Mesenchymal stem cell (in vitro differentiated cells and primary cell): Measurements from ENCODE around the gene IL1F10.

Experiments
- DNase-seq: peaks from one replicate; pipeline ENCODE4 v3.0.0-alpha.2; 2013
- H2AFZ ChIP-seq: one replicate; pipeline ENCODE4 v1.6.1; 2013; ENCODE audit warnings: low read depth, mild to moderate bottlenecking, control low read depth, inconsistent platforms, low read length, moderate library complexity
- H2AK5ac ChIP-seq: 2 replicates; pipeline ENCODE4 v1.6.1; 2013; ENCODE audit warnings: low read length, moderate library complexity, mild to moderate bottlenecking, inconsistent platforms; ENCODE audit not compliant: severe bottlenecking
- H2BK120ac ChIP-seq: one replicate; pipeline ENCODE4 v1.6.1; 2013; ENCODE audit warnings: low read depth, mild to moderate bottlenecking, inconsistent platforms, low read length, moderate library complexity
- H2BK12ac ChIP-seq, 2 experiments: one replicate each; pipeline ENCODE4 v1.6.1; 2013; ENCODE audit warnings: inconsistent platforms in 2 of 2, low read length in 2 of 2, mild to moderate bottlenecking in 2 of 2, moderate library complexity in 2 of 2, control low read depth in 1 of 2
- H2BK15ac ChIP-seq: one replicate; pipeline ENCODE4 v1.6.1; 2013; ENCODE audit warnings: mild to moderate bottlenecking, low read depth, inconsistent platforms; ENCODE audit not compliant: poor library complexity, severe bottlenecking
- H2BK5ac ChIP-seq: 2 replicates; pipeline ENCODE4 v1.6.1; 2013; ENCODE audit warnings: low read depth, mild to moderate bottlenecking, low read length, control low read depth, inconsistent platforms; ENCODE audit not compliant: poor library complexity, severe bottlenecking
- H3K14ac ChIP-seq, 2 experiments: one replicate each; pipeline ENCODE4 v1.6.1; 2013; ENCODE audit warnings: inconsistent platforms in 2 of 2, low read length in 2 of 2, control low read depth in 1 of 2, mild to moderate bottlenecking in 1 of 2, moderate library complexity in 1 of 2
- H3K18ac ChIP-seq, 2 experiments: one replicate each; pipeline ENCODE4 v1.6.1; 2013; ENCODE audit warnings: inconsistent platforms in 2 of 2, low read length in 2 of 2, control low read depth in 1 of 2, low read depth in 1 of 2, mild to moderate bottlenecking in 1 of 2
- H3K23ac ChIP-seq, 2 experiments: one replicate each; pipeline ENCODE4 v1.6.1; 2013; ENCODE audit warnings: inconsistent platforms in 2 of 2, low read length in 2 of 2, mild to moderate bottlenecking in 2 of 2, moderate library complexity in 2 of 2, control low read depth in 1 of 2
- H3K27ac ChIP-seq: 2 replicates; pipeline ENCODE4 v1.5.1; 2013; ENCODE audit warnings: mild to moderate bottlenecking, moderate library complexity, low read length, control low read depth, inconsistent platforms; ENCODE audit not compliant: poor library complexity, severe bottlenecking
- H3K27me3 ChIP-seq, 2 experiments: 2 replicates each; pipeline versions ENCODE4 v1.6.1 to v1.7.0; 2013; ENCODE audit warnings: low read length in 2 of 2, mild to moderate bottlenecking in 2 of 2, moderate library complexity in 2 of 2, control low read depth in 1 of 2, inconsistent platforms in 1 of 2; ENCODE audit not compliant: control insufficient read depth in 1 of 2, insufficient read depth in 1 of 2
- H3K36me3 ChIP-seq, 2 experiments: 2 replicates each; pipeline versions ENCODE4 v1.6.1 to v1.7.0; 2013; ENCODE audit warnings: low read length in 2 of 2, control low read depth in 1 of 2, inconsistent platforms in 1 of 2, low read depth in 1 of 2, mild to moderate bottlenecking in 1 of 2; ENCODE audit not compliant: insufficient read depth in 2 of 2, control insufficient read depth in 1 of 2
- H3K4ac ChIP-seq, 2 experiments: one replicate each; pipeline ENCODE4 v1.6.1; 2013; ENCODE audit warnings: inconsistent platforms in 2 of 2, low read length in 2 of 2, mild to moderate bottlenecking in 2 of 2, moderate library complexity in 2 of 2, control low read depth in 1 of 2, low read depth in 1 of 2
- H3K4me1 ChIP-seq: 2 replicates; pipeline ENCODE4 v1.6.1; 2013; ENCODE audit warnings: low read depth, low read length, control low read depth; ENCODE audit not compliant: control insufficient read depth, insufficient read depth
- H3K4me2 ChIP-seq: 2 replicates; pipeline ENCODE4 v1.6.1; 2013; ENCODE audit warnings: low read length, mild to moderate bottlenecking, inconsistent platforms; ENCODE audit not compliant: poor library complexity, severe bottlenecking
- H3K4me3 ChIP-seq, 2 experiments: 2 replicates each; pipeline versions ENCODE4 v1.5.1 to v1.7.0; 2013; ENCODE audit warnings: low read length in 2 of 2, mild to moderate bottlenecking in 2 of 2, control low read depth in 1 of 2, low read depth in 1 of 2; ENCODE audit not compliant: insufficient read depth in 1 of 2
- H3K79me1 ChIP-seq: replicated peaks from 2 replicates; pipeline ENCODE4 v1.6.1; 2013; ENCODE audit warnings: mild to moderate bottlenecking, control low read depth, low read length, inconsistent platforms; ENCODE audit not compliant: poor library complexity, severe bottlenecking
- H3K9ac ChIP-seq: 2 replicates; pipeline ENCODE4 v1.7.0; 2013; ENCODE audit warnings: mild to moderate bottlenecking, low read length, moderate library complexity
- H3K9me3 ChIP-seq: 2 replicates; pipeline ENCODE4 v1.7.0; 2013; ENCODE audit warnings: mild to moderate bottlenecking, low read length; ENCODE audit not compliant: control insufficient read depth
- H4K8ac ChIP-seq: one replicate; pipeline ENCODE4 v1.6.1; 2013; ENCODE audit warnings: inconsistent platforms, mild to moderate bottlenecking, low read length, moderate library complexity
- H4K91ac ChIP-seq: one replicate; pipeline ENCODE4 v1.6.1; 2013; ENCODE audit warnings: mild to moderate bottlenecking, low read length, inconsistent platforms
- WGBS: methylation state at CpG from one replicate; pipeline ENCODE4 v1.1.7; 2013; ENCODE audit warnings: mixed read lengths; 5-methylcytosine and 5-hydroxymethylcytosine counted together

The IL1F10 gene

GRCh38 chr2:113111823-113112287 lies 44.1 kb downstream of the IL1F10 start:
- Histone ChIP-seq H3K27me3 (peaks cover 0 to 54% of the 10 kb centered on the region in 2 experiments), H3K27ac (no peak overlapping the region), H2AK5ac (no peak overlapping the region), H3K4me1 (peaks cover under 1% of the 10 kb centered on the region), H3K23ac (no peak overlapping the region), H3K4me3 (no peak overlapping the region), H2AFZ (no peak overlapping the region), H3K9me3 (no peaks in the 10 kb centered on the region), H2BK5ac (no peak overlapping the region), H3K79me1 (no peaks in the 10 kb centered on the region), H2BK15ac (no peak overlapping the region), H3K36me3 (no peaks in the 10 kb centered on the region), H4K8ac (no peak overlapping the region), H3K9ac (no peak overlapping the region), H2BK120ac (no peak overlapping the region), H3K4ac (no peak overlapping the region), H2BK12ac (no peak overlapping the region), H3K14ac (no peak overlapping the region), H4K91ac (no peak overlapping the region), H3K4me2 (no peak overlapping the region), H3K18ac (no peak overlapping the region)
- 78% methylated on average over 3 of the region's 6 CpGs for WGBS
- no peak for DNase-seq

- H3K4ac ChIP-seq, result no peak overlapping the region
These were observed 44.7 kb downstream of the IL1F10 start for GRCh38 chr2:113112441-113112840.

GRCh38 chr2:113112871-113113270 lies 45.1 kb downstream of the IL1F10 start:
- 91% methylated on average over 6 of the region's 6 CpGs for WGBS
- no peak overlapping the region for H3K18ac ChIP-seq

More at GRCh38 chr2:113112441-113112840, 44.7 kb downstream of the IL1F10 start:
- no peak overlapping the region for H3K27ac ChIP-seq
- H3K18ac ChIP-seq, result no peak overlapping the region
- no peak overlapping the region for H3K4me2 ChIP-seq
- no peak for DNase-seq
- no peak overlapping the region for H4K8ac ChIP-seq
- no peak overlapping the region for H2BK12ac ChIP-seq
- no peak overlapping the region for H3K9ac ChIP-seq
- H3K79me1 ChIP-seq, result no peaks in the 10 kb centered on the region
- no peaks in the 10 kb centered on the region for H3K9me3 ChIP-seq
- no peak overlapping the region for H2AK5ac ChIP-seq
- no peak overlapping the region for H2BK120ac ChIP-seq
- H2AFZ ChIP-seq, result no peak overlapping the region
- no peak overlapping the region for H2BK15ac ChIP-seq
- no peaks in the 10 kb centered on the region for H3K36me3 ChIP-seq
- peaks cover 0 to 57% of the 10 kb centered on the region in 2 experiments for H3K27me3 ChIP-seq
- H3K4me3 ChIP-seq, result no peak overlapping the region
- no peak overlapping the region for H3K23ac ChIP-seq
- H4K91ac ChIP-seq, result no peak overlapping the region
- no peak overlapping the region for H3K14ac ChIP-seq
- H3K4me1 ChIP-seq, result peaks cover 2% of the 10 kb centered on the region
- no peak overlapping the region for H2BK5ac ChIP-seq
- WGBS, result 84% methylated on average over 5 of the region's 8 CpGs

GRCh38 chr2:113113807-113114206 lies 46.0 kb downstream of the IL1F10 start:
- no peak overlapping the region for H4K8ac ChIP-seq
- H2BK120ac ChIP-seq, result no peak overlapping the region
- no peak overlapping the region for H2AK5ac ChIP-seq
- no peak overlapping the region for H3K4ac ChIP-seq
- H2BK15ac ChIP-seq, result no peak overlapping the region
- 54% methylated on average over 3 of the region's 3 CpGs for WGBS
- H4K91ac ChIP-seq, result no peak overlapping the region
- no peak overlapping the region for H2BK12ac ChIP-seq
- H3K27me3 ChIP-seq, result peaks cover 0 to 63% of the 10 kb centered on the region in 2 experiments
- no peak overlapping the region for H3K14ac ChIP-seq
- no peaks in the 10 kb centered on the region for H3K36me3 ChIP-seq
- no peak overlapping the region for H2AFZ ChIP-seq
- H3K27ac ChIP-seq, result no peak overlapping the region
- no peaks in the 10 kb centered on the region for H3K9me3 ChIP-seq
- H3K4me2 ChIP-seq, result no peak overlapping the region
- no peaks in the 10 kb centered on the region for H3K79me1 ChIP-seq
- no peak overlapping the region for H3K18ac ChIP-seq
- H3K9ac ChIP-seq, result no peak overlapping the region
- no peak for DNase-seq
- no peak overlapping the region for H2BK5ac ChIP-seq
- peaks cover 3% of the 10 kb centered on the region for H3K4me1 ChIP-seq
- no peak overlapping the region for H3K23ac ChIP-seq
- no peak overlapping the region for H3K4me3 ChIP-seq

More at GRCh38 chr2:113112871-113113270, 45.1 kb downstream of the IL1F10 start:
- no peak overlapping the region for H3K4ac ChIP-seq
- H3K4me3 ChIP-seq, result no peak overlapping the region
- no peak overlapping the region for H3K9ac ChIP-seq
- H2BK15ac ChIP-seq, result no peak overlapping the region
- no peaks in the 10 kb centered on the region for H3K9me3 ChIP-seq
- H4K91ac ChIP-seq, result no peak overlapping the region
- no peak overlapping the region for H2AFZ ChIP-seq
- peaks cover 3% of the 10 kb centered on the region for H3K4me1 ChIP-seq
- peaks cover 0 to 60% of the 10 kb centered on the region in 2 experiments for H3K27me3 ChIP-seq
- H4K8ac ChIP-seq, result no peak overlapping the region
- H2BK12ac ChIP-seq, result no peak overlapping the region
- H3K36me3 ChIP-seq, result no peaks in the 10 kb centered on the region
- no peak overlapping the region for H3K4me2 ChIP-seq
- no peak overlapping the region for H2BK120ac ChIP-seq
- no peak overlapping the region for H3K23ac ChIP-seq
- DNase-seq, result no peak
- H3K27ac ChIP-seq, result no peak overlapping the region
- H2BK5ac ChIP-seq, result no peak overlapping the region
- H3K14ac ChIP-seq, result no peak overlapping the region
- H3K79me1 ChIP-seq, result no peaks in the 10 kb centered on the region
- H2AK5ac ChIP-seq, result no peak overlapping the region
